HepG2 (cell line): ENCODE measurements around the gene SBK1. TPM values are rescaled to one million over a fixed set of nuclear protein-coding genes. Genes with fewer than 3 reads are reported as not detected.

Experiments used
- ARHGAP35 ChIP-seq: sonication (generic); formaldehyde crosslinking; IDR thresholded peaks from 2 replicates; pipeline ENCODE4 v1.9.0; 2022; ENCODE audit warnings: mild to moderate bottlenecking, inconsistent platforms, moderate library complexity, missing genetic modification reagents, borderline replicate concordance
- CEBPG ChIP-seq: IDR thresholded peaks from 2 replicates; pipeline ENCODE4 v1.6.1; 2016
- EHMT2 ChIP-seq: fragments of 200-600 bp; sonication (generic); IDR thresholded peaks from 2 replicates; pipeline ENCODE4 v1.7.0; 2017; ENCODE audit warnings: antibody characterized with exemption, low read depth, low read length, borderline replicate concordance
- FIP1L1 ChIP-seq: fragments of 200-400 bp; formaldehyde crosslinking; IDR thresholded peaks from 2 replicates; pipeline ENCODE4 v1.6.1; 2018; ENCODE audit warnings: low read depth, mild to moderate bottlenecking, low read length, moderate library complexity, borderline replicate concordance; ENCODE audit not compliant: insufficient read depth
- FLYWCH1 ChIP-seq: sonication (generic); formaldehyde crosslinking; IDR thresholded peaks from 2 replicates; pipeline ENCODE4 v1.8.1; 2023; ENCODE audit warnings: mild to moderate bottlenecking, missing genetic modification reagents
- NFRKB ChIP-seq: fragments of 450-650 bp; IDR thresholded peaks from 2 replicates; pipeline ENCODE4 v1.6.1; 2017
- POLR2AphosphoS2 ChIP-seq: IDR thresholded peaks from 2 replicates; pipeline ENCODE4 v1.6.1; 2011; ENCODE audit warnings: low read depth, low read length, improper control_type of control experiment
- THAP11 ChIP-seq: IDR thresholded peaks from 2 replicates; pipeline ENCODE4 v1.6.1; 2016; ENCODE audit warnings: missing biosample characterization, missing genetic modification reagents
- ZNF160 ChIP-seq: sonication (generic); formaldehyde crosslinking; IDR thresholded peaks from 2 replicates; pipeline ENCODE4 v1.8.0; 2022; ENCODE audit warnings: mild to moderate bottlenecking, inconsistent platforms, missing genetic modification reagents
- ZNF207 ChIP-seq: fragments of 450-650 bp; IDR thresholded peaks from 2 replicates; pipeline ENCODE4 v1.6.1; 2016; ENCODE audit warnings: antibody characterized with exemption, borderline replicate concordance
- ZNF263 ChIP-seq: sonication (generic); formaldehyde crosslinking; IDR thresholded peaks from 2 replicates; pipeline ENCODE4 v1.4.0; 2020; ENCODE audit warnings: missing genetic modification reagents
- ZNF430 ChIP-seq: sonication (generic); formaldehyde crosslinking; IDR thresholded peaks from 2 replicates; pipeline ENCODE4 v1.9.0; 2021; ENCODE audit warnings: mild to moderate bottlenecking, missing genetic modification reagents
- ZNF709 ChIP-seq: sonication (generic); formaldehyde crosslinking; IDR thresholded peaks from 2 replicates; pipeline ENCODE4 v1.5.0; 2020; ENCODE audit warnings: mild to moderate bottlenecking, missing genetic modification reagents
- ZNF781 ChIP-seq: sonication (generic); formaldehyde crosslinking; IDR thresholded peaks from 2 replicates; pipeline ENCODE4 v1.5.1; 2020; ENCODE audit warnings: borderline replicate concordance, mild to moderate bottlenecking, missing genetic modification reagents; ENCODE audit errors: not compliant biosample characterization
- polyA plus RNA-seq, 8 experiments: library from polyadenylated mRNA; depleted of rRNA in 3 of 8; stranded (reverse) in 7 of 8; unstranded in 1 of 8; fragments of >200 nt; fragmentation: Illumina TruSeq in 4 of 8; extraction: Trizol in 4 of 8; gene quantifications; 2 replicates each; pipeline versions ENCODE4 v1.2.1 to v1.2.3, GENCODE V29; 2011 to 2016; ENCODE audit warnings: low read depth in 4 of 8, missing spikeins in 1 of 8, mixed read lengths in 1 of 8; ENCODE audit not compliant: insufficient read depth in 1 of 8
- total RNA-seq, 5 experiments: library from RNA; depleted of rRNA; stranded (reverse); fragments of >200 nt; fragmentation: Illumina TruSeq; extraction: Trizol; gene quantifications; 2 replicates each; pipeline ENCODE4 v1.2.3, GENCODE V29; 2016; ENCODE audit warnings: low read depth in 1 of 5
- TF ChIP-seq, protein P1 (sequence below): fragments of 450-650 bp; IDR thresholded peaks from 2 replicates; pipeline ENCODE4 v1.6.1; 2016
- TF ChIP-seq, protein P2 (sequence below): IDR thresholded peaks from 2 replicates; pipeline ENCODE4 v1.6.1; 2012; ENCODE audit warnings: low read length, improper control_type of control experiment
- TF ChIP-seq, protein P3 (sequence below): IDR thresholded peaks from 2 replicates; pipeline ENCODE4 v1.6.1; 2018; ENCODE audit warnings: missing genetic modification reagents

Gene SBK1
- total and polyA plus RNA-seq, 2 of the 13 experiments (the other 11 are each of a cell fraction or from before 2014, with no cell fraction given): 0.15 to 0.17 TPM

- TF ChIP-seq FIP1L1 (no peak), FLYWCH1 (CRISPR knock-in tag) (no peak), ZNF263 (no peak), POLR2AphosphoS2 (no peak), ARHGAP35 (CRISPR knock-in tag) (no peak), ZNF207 (no peak), NFRKB (no peak), EHMT2 (no peak), ZNF709 (CRISPR knock-in tag) (no peak), CEBPG (CRISPR knock-in tag) (no peak), ZNF160 (no peak), THAP11 (CRISPR knock-in tag) (0 out of 2 replicates have a peak, but pooled peaks have one; percentile 29), ZNF430 (CRISPR knock-in tag) (no peak; the same call in 1 of the 2 replicates), ZNF781 (CRISPR knock-in tag) (no peak)
- TF ChIP-seq, protein P1, sequence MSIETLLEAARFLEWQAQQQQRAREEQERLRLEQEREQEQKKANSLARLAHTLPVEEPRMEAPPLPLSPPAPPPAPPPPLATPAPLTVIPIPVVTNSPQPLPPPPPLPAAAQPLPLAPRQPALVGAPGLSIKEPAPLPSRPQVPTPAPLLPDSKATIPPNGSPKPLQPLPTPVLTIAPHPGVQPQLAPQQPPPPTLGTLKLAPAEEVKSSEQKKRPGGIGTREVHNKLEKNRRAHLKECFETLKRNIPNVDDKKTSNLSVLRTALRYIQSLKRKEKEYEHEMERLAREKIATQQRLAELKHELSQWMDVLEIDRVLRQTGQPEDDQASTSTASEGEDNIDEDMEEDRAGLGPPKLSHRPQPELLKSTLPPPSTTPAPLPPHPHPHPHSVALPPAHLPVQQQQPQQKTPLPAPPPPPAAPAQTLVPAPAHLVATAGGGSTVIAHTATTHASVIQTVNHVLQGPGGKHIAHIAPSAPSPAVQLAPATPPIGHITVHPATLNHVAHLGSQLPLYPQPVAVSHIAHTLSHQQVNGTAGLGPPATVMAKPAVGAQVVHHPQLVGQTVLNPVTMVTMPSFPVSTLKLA: no peak
- TF ChIP-seq, protein P2, sequence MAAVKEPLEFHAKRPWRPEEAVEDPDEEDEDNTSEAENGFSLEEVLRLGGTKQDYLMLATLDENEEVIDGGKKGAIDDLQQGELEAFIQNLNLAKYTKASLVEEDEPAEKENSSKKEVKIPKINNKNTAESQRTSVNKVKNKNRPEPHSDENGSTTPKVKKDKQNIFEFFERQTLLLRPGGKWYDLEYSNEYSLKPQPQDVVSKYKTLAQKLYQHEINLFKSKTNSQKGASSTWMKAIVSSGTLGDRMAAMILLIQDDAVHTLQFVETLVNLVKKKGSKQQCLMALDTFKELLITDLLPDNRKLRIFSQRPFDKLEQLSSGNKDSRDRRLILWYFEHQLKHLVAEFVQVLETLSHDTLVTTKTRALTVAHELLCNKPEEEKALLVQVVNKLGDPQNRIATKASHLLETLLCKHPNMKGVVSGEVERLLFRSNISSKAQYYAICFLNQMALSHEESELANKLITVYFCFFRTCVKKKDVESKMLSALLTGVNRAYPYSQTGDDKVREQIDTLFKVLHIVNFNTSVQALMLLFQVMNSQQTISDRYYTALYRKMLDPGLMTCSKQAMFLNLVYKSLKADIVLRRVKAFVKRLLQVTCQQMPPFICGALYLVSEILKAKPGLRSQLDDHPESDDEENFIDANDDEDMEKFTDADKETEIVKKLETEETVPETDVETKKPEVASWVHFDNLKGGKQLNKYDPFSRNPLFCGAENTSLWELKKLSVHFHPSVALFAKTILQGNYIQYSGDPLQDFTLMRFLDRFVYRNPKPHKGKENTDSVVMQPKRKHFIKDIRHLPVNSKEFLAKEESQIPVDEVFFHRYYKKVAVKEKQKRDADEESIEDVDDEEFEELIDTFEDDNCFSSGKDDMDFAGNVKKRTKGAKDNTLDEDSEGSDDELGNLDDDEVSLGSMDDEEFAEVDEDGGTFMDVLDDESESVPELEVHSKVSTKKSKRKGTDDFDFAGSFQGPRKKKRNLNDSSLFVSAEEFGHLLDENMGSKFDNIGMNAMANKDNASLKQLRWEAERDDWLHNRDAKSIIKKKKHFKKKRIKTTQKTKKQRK: no peak
- TF ChIP-seq, protein P3, sequence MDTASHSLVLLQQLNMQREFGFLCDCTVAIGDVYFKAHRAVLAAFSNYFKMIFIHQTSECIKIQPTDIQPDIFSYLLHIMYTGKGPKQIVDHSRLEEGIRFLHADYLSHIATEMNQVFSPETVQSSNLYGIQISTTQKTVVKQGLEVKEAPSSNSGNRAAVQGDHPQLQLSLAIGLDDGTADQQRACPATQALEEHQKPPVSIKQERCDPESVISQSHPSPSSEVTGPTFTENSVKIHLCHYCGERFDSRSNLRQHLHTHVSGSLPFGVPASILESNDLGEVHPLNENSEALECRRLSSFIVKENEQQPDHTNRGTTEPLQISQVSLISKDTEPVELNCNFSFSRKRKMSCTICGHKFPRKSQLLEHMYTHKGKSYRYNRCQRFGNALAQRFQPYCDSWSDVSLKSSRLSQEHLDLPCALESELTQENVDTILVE (CRISPR knock-in tag): peak; percentile 39; the same call in 1 of the 2 replicates
These were observed 24.9 kb downstream of the SBK1 start (continued) for GRCh38 chr16:28317040-28317880.
